Natural killer cell (primary cell): Measurements from ENCODE around the gene NEUROD2. TPM values are rescaled to one million over a fixed set of nuclear protein-coding genes. Genes with fewer than 3 reads are reported as not detected.

Source experiments
- ATAC-seq, 3 donors: fragments of 150-1000 bp in 2 of 3; fragments of 200-7000 bp in 1 of 3; cut with Tn5 transposase; 1 replicate in 1 of 3; 2 replicates in 2 of 3; pipeline ENCODE4 v1.10.0; 2021; ENCODE audit warnings: mild to moderate bottlenecking in 2 of 3, moderate library complexity in 2 of 3
- DNase-seq, 2 donors: peaks; one replicate each; pipeline versions ENCODE4 v3.0.0 to v3.0.0-alpha.2; 2013 to 2021; ENCODE audit warnings: mixed read lengths in 1 of 2
- H3K27ac ChIP-seq: one replicate; pipeline ENCODE4 v1.5.1; 2013; ENCODE audit warnings: mild to moderate bottlenecking, low read length
- H3K27me3 ChIP-seq: one replicate; pipeline ENCODE4 v1.6.1; 2013; ENCODE audit warnings: low read length; ENCODE audit not compliant: control insufficient read depth, insufficient read depth
- H3K36me3 ChIP-seq: one replicate; pipeline ENCODE4 v1.6.1; 2013; ENCODE audit warnings: low read length; ENCODE audit not compliant: control insufficient read depth, insufficient read depth
- H3K4me1 ChIP-seq: one replicate; pipeline ENCODE4 v1.6.1; 2013; ENCODE audit warnings: low read length; ENCODE audit not compliant: control insufficient read depth, insufficient read depth
- H3K4me3 ChIP-seq: one replicate; pipeline ENCODE4 v1.5.1; 2013; ENCODE audit warnings: low read length
- H3K9me3 ChIP-seq: one replicate; pipeline ENCODE4 v1.6.1; 2013; ENCODE audit warnings: low read length; ENCODE audit not compliant: control insufficient read depth, insufficient read depth
- H3K27ac Mint-ChIP-seq, 2 donors: one replicate each; pipeline ENCODE4 v1.8.0; 2022; ENCODE audit warnings: mild to moderate bottlenecking in 2 of 2, mixed read lengths in 2 of 2, moderate library complexity in 1 of 2
- H3K27me3 Mint-ChIP-seq, 2 donors: one replicate each; pipeline ENCODE4 v1.8.0; 2022; ENCODE audit warnings: low read depth in 2 of 2, mixed read lengths in 2 of 2
- H3K36me3 Mint-ChIP-seq: one replicate; pipeline ENCODE4 v1.8.0; 2022; ENCODE audit warnings: mixed read lengths
- H3K4me1 Mint-ChIP-seq, 2 donors: one replicate each; pipeline ENCODE4 v1.8.0; 2022; ENCODE audit warnings: mixed read lengths in 2 of 2
- H3K4me3 Mint-ChIP-seq: one replicate; pipeline ENCODE4 v1.8.0; 2022; ENCODE audit warnings: mild to moderate bottlenecking, moderate library complexity, mixed read lengths
- H3K9me3 Mint-ChIP-seq, 2 donors: one replicate each; pipeline ENCODE4 v1.8.0; 2022; ENCODE audit warnings: mixed read lengths in 2 of 2
- WGBS: methylation state at CpG from one replicate; pipeline ENCODE4 v1.1.7; 2013; ENCODE audit warnings: missing lambda C conversion rate; ENCODE audit not compliant: insufficient coverage; 5-methylcytosine and 5-hydroxymethylcytosine counted together
- intact Hi-C: fragments of 100-400 bp; cut with micrococcal nuclease; formaldehyde crosslinking; loops from one replicate; pipeline ENCODE4 v1.14.2; 2022
- total RNA-seq, 4 donors: library from RNA; stranded (reverse); fragments of 120-200 nt in 1 of 4; gene quantifications; one replicate each; pipeline versions ENCODE4 v1.2.3 to v1.2.4, GENCODE V29; 2013 to 2022
- TF ChIP-seq, protein P1 (sequence below): fragments of 200-600 bp; IDR thresholded peaks from one replicate; pipeline ENCODE4 v1.8.0; 2022; ENCODE audit warnings: antibody characterized with exemption

The NEUROD2 gene
- total RNA-seq, 3 donors from 2014 or later (not counting 1 experiment from before 2014, with no cell fraction given), result not detected

DNA sequence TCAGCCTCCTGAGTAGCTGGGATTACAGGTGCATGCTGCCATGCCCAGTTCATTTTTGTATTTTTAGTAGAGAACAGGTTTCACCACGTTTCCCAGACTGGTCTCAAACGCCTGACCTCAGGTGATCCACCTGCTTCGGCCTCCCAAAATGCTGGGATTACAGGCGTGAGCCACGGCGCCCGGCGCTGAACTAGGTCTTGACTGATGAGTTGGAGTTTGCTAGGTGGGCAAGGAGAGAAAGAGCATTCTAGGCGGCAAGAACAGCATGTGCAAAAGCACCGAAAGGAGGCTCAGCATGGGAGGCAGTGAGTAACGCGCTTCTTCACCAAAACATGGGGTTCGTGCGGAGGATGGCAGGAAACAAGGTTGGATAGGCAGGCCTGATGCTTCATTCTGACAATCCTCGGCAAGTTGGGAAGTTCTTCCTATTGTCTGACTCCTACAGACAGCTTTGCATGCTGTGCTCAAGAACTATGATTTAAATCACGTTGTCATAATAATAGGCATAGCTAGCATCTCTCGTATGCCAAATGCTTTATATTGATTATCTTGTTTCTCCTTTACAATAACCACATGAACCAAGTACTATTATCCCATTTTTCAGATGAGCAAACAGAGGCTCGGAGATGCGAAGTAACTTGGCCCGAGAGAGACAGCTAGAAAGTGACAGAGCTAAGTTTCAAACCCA is 26.5 kb downstream of the NEUROD2 start:
- Mint-ChIP-seq H3K27me3 (no peaks in the 10 kb centered on the region), H3K36me3 (no peaks in the 10 kb centered on the region), H3K4me1 (no peaks in the 10 kb centered on the region), H3K27ac (no peak overlapping the region), H3K4me3 (no peak overlapping the region), H3K9me3 (no peaks in the 10 kb centered on the region)
- no peaks in the 10 kb centered on the region for H3K4me1 ChIP-seq
- no peak for DNase-seq
- no peaks in the 10 kb centered on the region for H3K27me3 ChIP-seq
- no peaks in the 10 kb centered on the region for H3K36me3 ChIP-seq
- no peak overlapping the region for H3K27ac ChIP-seq
- 91% methylated on average over 20 of the region's 20 CpGs for WGBS
- no peaks in the 10 kb centered on the region for H3K9me3 ChIP-seq
- intact Hi-C loops, result no loop called here
- ATAC-seq, result no peak
- TF ChIP-seq, protein P1, sequence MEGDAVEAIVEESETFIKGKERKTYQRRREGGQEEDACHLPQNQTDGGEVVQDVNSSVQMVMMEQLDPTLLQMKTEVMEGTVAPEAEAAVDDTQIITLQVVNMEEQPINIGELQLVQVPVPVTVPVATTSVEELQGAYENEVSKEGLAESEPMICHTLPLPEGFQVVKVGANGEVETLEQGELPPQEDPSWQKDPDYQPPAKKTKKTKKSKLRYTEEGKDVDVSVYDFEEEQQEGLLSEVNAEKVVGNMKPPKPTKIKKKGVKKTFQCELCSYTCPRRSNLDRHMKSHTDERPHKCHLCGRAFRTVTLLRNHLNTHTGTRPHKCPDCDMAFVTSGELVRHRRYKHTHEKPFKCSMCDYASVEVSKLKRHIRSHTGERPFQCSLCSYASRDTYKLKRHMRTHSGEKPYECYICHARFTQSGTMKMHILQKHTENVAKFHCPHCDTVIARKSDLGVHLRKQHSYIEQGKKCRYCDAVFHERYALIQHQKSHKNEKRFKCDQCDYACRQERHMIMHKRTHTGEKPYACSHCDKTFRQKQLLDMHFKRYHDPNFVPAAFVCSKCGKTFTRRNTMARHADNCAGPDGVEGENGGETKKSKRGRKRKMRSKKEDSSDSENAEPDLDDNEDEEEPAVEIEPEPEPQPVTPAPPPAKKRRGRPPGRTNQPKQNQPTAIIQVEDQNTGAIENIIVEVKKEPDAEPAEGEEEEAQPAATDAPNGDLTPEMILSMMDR, result no peak
- no peak overlapping the region for H3K4me3 ChIP-seq

DNA sequence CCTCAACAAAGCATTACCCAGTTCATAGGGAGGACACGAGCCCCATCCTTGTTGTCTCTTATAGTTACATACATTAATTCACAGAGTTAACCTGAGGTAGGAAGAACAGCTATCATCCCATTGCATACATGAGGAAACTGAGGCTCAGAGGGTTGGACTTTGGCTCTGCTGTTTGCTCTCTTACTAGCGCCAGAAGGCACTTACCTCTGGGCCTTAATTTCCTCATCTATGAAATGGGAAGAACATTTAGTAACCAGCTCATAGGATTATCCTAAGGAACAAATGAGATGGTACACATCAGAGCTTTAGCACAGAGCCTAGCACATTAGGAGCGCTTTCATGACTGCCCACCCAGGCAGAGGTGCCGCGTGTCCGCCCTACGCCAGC is 27.6 kb downstream of the NEUROD2 start:
- DNase-seq (no peak), ATAC-seq (no peak)
- 96% methylated on average over 6 of the region's 7 CpGs for WGBS
- H3K27me3 ChIP-seq, result no peaks in the 10 kb centered on the region
- TF ChIP-seq, protein P1, result no peak
- Mint-ChIP-seq H3K27ac (no peak overlapping the region), H3K9me3 (no peaks in the 10 kb centered on the region), H3K27me3 (no peaks in the 10 kb centered on the region), H3K4me1 (no peaks in the 10 kb centered on the region), H3K36me3 (no peaks in the 10 kb centered on the region), H3K4me3 (no peak overlapping the region)
- no peak overlapping the region for H3K27ac ChIP-seq
- no peaks in the 10 kb centered on the region for H3K36me3 ChIP-seq
- H3K4me1 ChIP-seq, result no peaks in the 10 kb centered on the region
- H3K4me3 ChIP-seq, result no peak overlapping the region
- H3K9me3 ChIP-seq, result no peaks in the 10 kb centered on the region
- intact Hi-C loops, result no loop called here

DNA sequence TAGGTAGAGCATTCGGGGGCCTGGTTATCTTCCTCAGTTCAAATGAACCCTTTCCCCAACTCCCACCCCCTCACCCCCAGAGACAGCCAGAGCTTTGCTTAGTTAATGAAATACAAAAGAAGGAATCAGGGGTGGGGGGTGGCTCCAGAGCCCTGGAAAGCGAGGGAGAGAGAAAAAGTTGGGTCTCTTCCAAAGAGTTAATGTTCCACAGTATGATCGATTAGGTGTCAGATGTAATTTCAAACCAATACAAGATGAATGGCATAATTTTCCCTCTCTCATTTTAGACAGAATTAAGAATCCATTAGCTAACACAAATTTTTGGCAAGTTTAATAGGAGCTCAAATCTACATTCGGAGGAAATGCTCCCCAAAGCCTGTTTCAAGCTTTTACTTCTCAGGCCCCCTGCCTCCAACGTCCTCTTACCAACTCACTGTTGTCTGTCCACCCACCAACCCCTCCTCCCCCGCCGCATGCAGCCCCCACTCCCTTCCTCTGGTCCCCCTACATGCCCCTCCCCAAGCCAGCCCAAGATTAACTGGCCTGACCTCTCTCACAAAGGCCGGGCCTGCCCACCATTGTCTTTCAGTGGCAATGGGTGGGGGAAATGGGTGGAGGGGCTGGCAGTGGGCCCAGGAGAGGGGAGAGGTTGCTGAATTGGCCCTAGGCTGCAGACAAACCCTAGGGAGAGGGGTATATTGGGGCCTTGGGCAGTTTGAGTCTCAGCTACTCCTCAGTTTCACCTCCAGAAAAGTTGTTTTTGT is 28.2 kb downstream of the NEUROD2 start:
- 81% methylated on average over 5 of the region's 8 CpGs for WGBS
- H3K4me1 Mint-ChIP-seq, result no peaks in the 10 kb centered on the region
- no peak for ATAC-seq
- H3K4me3 Mint-ChIP-seq, result no peak overlapping the region
- Histone ChIP-seq H3K27me3 (no peaks in the 10 kb centered on the region), H3K4me1 (no peaks in the 10 kb centered on the region), H3K4me3 (no peak overlapping the region), H3K9me3 (no peaks in the 10 kb centered on the region), H3K27ac (no peak overlapping the region), H3K36me3 (no peaks in the 10 kb centered on the region)
- H3K36me3 Mint-ChIP-seq, result no peaks in the 10 kb centered on the region
- no peaks in the 10 kb centered on the region for H3K27me3 Mint-ChIP-seq
- no peak for DNase-seq
- H3K27ac Mint-ChIP-seq, result no peak overlapping the region
- intact Hi-C loops, result no loop called here
- TF ChIP-seq, protein P1, result no peak
- H3K9me3 Mint-ChIP-seq, result no peaks in the 10 kb centered on the region
